HL-60/S4 treated with phorbol 12-myristate 13-acetate at 8.2 ng/mL for 4 days and 3 days (cell line): ENCODE results near the gene CLDN2.
"Not testable (repeated sequence)": the region's sequence is repeated elsewhere in the genome, so short reads cannot be mapped to it uniquely, and the experiment has no call there.

Source experiments
- in situ Hi-C: fragments of 300-500 bp; cut with MboI; formaldehyde crosslinking; loops from 2 replicates; pipeline ENCODE4 v1.15.0; 2022; ENCODE audit warnings: low sequenced_read_pairs

The CLDN2 gene, protein sequence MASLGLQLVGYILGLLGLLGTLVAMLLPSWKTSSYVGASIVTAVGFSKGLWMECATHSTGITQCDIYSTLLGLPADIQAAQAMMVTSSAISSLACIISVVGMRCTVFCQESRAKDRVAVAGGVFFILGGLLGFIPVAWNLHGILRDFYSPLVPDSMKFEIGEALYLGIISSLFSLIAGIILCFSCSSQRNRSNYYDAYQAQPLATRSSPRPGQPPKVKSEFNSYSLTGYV

DNA sequence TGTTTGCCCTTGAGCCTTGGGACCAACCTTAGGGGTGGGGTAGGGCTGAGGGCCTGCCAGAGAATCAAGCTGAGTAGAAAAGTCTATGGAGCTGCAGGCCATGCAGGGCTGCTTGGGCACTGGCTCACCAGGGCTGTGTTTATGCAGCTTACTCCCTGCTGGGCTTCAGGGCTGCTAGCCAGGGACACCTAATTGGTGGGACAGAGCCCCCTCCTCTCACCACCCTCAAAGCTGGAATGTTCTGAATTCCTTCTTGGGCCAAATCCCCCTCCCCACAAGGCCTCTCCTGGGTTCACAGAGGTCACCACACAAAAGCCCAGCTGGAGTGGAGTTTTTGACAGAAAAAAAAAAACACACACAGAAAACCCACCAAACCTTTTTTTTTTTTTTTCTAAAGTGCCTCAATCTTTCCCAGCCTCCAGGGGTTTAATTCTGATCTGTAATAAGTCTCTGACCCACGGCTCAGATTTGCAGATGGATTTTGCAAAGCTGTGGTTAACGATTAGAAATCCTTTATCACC, at the start of gene CLDN2:
Gene CLDN2 (plus strand): TSS at position 471 of the 521 bp plus-strand sequence. CDS start 7,827 bp downstream, outside the sequence.
- in situ Hi-C loops, result no loop called here

DNA sequence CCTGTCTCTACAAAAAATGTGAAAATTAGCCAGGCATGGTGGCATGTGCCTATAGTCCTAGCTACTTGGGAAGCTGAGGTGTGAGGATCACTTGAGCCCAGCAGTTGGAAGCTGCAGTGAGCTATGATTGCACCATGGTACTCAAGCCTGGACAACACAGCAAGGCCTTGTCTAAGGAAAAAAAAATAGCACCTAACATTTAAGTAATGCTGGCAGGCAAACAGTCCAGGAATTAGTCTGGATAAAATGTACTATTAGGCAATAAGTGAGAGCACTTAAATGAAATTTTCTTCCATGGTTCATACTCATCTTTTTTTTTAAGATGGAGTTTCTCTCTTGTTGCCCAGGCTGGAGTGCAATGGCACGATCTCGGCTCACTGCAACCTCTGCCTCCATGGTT, 47.4 kb upstream of the CLDN2 start:
- in situ Hi-C loops, result not testable (repeated sequence)

DNA sequence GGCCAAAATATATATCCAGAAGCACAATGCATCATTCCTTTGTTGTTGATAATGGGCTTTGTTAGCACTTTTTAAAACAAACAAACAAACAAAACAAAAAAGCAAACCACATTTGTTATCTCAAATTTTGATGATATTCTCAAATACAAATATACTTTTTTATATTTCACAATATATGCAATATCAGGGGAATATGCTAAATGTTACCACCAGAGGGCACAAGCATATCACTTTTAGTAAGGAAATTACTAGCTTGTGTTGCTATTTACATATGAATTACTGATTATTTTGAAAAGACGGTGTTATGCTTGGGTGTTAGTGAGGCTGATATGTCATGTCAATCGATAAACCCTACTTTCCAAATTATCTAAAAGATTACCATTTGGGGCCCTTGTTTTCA, 46.1 kb upstream of the CLDN2 start:
- in situ Hi-C loops, result no loop called here

DNA sequence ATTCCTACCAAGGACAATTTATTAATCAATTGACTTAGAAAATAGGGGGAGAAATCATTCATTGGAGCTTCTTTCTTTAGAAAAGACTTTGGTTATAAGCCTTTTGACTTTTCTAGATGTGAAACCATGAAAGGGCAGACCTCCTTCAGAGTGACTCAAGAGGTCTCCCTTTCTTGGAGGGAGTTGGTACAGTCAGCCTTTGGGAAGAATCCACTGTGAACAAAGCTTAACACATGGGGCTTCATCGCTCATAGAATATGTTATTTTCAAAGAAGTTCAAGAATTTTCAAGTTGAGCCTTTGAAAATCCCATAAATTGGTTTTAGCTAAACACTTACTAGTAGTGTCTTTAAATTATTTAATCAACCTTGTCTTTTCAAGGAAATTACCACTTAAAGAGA, 45.1 kb upstream of the CLDN2 start:
- in situ Hi-C loops, result no loop called here

DNA sequence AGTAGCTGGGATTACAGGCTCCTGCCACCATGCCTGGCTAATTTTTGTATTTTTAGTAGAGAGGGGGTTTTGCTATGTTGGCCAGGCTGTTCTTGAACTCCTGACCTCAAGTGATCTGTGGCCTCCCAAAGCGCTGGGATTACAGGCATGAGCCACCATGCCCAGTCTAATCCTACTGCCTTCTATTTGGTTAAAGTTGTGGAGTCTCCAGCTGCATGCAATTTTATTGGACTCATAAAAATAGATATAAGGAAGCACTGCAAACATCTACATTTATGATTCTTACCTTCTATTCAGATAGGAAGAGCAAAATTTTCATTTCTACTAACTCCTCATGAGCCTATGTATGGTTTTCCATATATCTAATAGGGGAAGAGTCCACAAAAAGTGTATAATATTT, 30.7 kb upstream of the CLDN2 start:
- in situ Hi-C loops, result no loop called here

DNA sequence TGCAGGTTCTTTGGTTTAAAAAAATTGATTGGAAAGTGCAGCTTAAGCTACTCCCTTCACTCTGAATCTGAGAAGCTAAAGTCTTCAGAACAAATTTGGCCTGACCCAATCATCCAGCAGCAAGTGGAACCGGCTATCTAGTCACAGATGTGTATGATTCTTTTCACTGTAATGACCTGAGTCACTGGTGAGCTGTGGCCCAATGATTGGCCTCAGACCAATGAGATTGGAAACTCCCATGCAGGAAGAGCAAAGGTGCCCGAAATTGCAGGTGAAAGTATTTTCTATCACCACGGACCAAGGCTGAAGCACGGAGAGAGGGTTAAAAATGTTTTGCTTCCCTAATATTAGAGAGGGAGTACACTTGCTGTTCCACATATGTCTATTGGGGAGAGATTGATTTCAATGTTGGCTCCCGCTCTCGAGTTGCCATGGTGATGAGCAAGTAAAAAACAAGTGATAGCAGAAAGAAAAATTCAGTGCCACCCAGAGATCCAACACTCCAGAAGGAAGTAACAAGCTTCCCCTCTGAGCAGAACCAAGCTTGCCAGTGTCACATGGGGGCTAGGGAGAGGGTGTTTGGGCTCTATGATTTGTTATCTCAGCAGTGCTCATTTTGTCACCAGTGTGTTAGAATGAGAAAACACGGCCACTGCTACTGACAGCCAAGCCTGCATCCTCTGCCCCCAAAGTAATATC, 28.3 kb upstream of the CLDN2 start:
- in situ Hi-C loops, result no loop called here

DNA sequence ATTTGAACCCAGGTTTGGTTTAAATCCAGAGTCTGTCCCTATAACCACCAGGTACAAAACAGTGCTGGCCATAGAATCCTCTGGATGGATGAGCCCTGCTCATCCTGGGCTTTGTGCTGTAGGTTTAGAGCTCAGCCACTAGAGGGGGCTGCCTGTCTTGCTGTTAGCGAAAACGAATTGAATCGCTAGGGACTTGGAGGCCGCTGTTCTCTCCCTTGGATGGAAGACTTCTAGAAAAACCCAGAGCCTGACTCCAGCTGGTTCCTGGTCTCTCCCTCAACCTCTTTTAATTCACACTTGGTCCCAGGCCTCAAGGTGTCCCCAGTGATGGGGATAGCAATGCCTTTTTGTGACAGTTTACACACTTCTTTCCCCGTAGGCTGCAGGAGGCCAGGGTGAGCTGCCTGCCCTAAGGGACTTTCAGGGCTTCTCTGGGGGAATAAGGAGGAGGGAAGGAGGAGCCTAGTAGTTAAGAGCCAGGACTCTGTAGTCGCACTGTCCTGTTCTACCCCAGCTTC, 25.8 kb upstream of the CLDN2 start:
- in situ Hi-C loops, result no loop called here

DNA sequence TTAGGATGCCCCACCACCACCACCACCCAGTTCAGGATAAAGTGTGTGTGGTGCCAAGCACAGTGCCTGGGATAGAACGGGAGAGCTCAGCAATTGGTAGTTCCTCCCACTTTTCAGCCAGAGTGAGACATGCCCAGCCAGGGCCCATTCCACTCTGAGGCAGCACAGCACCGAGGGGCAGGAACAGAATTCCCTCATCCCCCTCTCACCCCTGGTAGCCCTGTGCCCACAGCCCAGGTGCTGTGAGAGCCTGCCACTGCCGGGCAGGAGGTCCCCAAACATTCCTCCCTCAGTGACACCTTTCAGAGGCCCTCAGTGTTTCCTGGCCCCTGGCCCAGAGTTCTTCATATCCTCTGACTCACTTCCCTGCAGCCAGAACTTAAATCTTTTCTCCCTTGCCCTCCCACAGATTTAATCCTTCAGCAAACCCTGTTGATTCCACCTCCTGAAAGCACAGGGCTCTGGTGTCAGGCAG, 25.2 kb upstream of the CLDN2 start:
- in situ Hi-C loops, result no loop called here

DNA sequence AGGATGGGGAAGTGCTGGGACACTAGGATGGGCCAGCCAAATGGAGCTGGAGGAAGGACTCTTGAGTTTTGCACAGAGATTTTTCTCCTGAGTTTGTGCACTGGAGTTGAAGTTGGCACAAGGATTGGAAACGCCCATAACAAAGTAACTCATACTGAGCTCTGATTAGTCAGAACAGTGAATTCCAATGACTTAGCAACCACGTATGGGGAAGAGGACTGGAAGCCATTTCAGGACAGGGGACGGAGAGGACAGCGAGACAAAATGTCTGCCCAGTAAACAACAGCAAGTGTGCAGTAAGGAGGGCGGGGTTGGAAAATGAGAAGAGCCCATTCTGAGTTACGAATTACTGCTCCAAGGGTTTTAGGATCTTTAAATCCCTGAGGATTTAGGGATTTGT, 22.9 kb upstream of the CLDN2 start:
- in situ Hi-C loops, result no loop called here

DNA sequence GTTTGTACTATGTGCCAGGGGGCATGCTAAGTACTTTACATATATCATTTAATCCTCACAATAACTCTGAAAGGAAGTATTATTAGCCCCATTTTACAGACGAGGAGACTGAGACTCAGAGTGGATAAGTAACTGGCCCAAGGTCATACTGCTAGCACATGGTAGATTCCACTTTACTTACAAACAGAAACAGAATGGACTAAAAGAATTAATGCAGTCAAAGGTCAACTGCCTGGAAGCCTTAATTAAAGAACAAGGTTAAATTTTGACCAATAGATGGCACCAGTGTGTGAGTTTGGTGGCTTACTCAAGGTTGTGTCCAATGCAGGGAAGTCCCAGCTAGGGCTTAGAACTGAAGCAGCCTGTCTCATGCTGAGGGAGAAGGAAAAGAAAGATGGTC, 21.7 kb upstream of the CLDN2 start:
- in situ Hi-C loops, result no loop called here

DNA sequence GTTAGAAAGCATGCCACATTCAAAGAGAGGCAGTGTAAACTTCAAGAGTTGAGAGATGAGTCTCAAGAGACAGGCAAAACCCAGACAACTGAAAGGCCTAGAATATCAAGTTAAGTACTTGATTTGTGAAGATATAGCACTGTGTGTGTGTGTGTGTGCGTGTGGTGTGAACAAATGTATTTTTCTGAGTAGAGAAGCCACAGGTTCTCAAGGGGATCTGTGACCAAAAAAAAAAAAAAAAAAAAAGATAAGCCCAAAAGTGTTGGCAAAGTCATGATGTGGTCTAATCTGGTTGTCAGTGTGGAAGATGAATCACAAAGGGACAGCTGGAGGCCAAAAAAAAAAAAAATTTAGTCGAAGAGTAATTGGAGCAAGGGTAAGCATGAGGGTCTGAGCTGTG, 20.9 kb upstream of the CLDN2 start:
- in situ Hi-C loops, result no loop called here

DNA sequence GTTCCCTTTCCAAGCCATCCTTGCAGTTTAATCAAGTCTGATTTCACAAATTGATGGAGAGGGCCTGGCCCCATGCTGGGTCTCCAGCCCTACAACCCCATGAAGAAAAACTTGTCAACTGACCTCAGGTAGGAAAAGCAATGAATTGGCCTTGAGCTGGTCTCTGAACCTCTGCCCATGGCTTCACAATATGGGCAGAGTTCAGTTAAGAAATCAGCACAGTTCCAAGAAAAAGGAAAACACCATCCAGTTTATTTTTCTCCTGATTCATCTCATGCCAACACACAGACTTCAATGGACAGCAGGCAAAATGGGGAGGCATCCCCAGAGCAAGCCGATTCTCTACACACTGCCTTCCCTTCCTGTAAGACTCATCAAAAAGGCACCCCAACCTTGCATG, 20.4 kb upstream of the CLDN2 start:
- in situ Hi-C loops, result no loop called here

DNA sequence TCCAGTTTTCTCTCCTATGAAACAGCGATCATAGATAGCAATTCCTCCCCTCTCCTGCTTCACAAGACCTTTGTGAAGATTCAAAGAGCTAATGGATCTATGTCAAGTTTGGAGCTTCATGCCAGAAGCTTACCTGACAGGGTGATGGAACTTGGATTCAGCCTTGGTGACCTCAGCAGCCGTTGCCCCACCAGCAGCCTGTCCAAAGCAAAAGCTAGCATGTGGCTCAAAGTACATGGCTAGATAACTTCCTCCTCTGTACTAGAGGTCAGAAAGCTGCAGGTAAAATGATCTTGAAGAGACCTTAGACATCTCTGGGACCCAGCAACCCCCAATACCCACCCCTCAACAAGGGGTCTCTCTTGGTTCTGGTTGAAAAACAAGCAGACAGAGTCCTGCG, 18.9 kb upstream of the CLDN2 start:
- in situ Hi-C loops, result no loop called here

DNA sequence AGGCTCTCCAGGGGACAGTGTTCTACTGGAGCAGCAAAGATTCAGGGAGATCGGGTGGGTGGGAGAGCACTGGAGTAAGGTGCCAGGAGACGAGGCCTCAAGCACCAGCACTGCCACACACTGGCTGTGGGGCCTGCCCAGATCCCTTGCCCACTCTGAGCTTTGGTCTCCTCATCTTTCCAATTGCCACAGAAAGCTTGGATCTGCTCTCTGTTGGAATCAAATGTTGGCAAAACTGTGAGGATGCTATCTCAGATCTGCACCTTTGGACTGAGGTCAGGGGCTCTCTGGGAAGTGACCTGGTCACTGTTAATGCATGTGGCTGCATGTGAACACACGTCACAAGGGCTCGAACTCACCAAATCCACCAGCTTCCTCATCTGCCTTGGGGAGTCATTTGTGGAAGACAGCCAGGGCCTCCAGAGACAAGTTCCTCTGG, 18.4 kb upstream of the CLDN2 start:
- in situ Hi-C loops, result no loop called here

DNA sequence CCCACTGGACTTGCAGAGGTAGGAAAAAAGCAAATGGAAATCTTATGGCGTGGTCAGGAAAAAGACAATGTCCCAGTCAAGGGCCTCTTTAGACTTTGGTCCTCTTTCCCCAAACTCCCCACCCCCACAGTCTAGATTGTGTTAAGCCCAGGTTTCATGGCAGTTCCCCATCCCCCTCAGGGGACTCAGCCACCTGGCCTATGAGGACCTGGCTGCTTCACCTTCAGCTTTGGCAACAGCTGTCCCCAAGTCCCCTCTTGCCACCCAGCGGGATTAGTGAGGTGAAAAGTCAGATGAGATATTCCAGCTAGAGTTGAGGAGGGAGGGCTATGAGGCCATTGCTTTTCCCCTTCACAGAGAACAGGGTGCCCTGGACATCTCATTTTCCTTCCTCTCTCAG, 17.5 kb upstream of the CLDN2 start:
- in situ Hi-C loops, result no loop called here

DNA sequence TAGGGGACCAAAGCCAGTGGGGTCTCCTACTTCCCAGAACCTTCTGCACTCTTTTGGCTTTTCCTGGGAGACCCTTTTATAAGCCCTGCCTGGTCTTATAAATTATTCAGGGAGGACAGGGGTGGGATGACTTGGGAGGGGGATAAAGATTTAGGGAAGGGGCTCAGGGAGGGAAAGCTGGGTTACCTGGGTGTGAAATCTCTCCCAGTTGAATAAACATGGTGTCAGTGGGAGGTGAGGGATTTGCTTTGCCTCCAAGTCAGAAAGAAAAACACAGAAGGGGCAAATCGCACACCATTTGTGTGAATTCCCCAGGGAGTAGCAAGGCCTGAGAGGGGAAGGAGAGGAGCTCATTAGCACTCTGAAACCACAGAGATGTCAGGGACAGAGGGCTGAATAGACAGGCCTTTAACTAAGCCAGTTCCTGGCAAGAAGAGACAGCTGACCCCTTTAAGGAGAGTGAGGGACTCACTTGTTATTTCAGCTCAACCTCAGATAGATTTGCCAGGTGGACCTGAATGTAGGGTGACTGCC, 16.8 kb upstream of the CLDN2 start, which contains the start of gene RIPPLY1:
Gene RIPPLY1 (minus strand): TSS at position 51 of the 534 bp plus-strand sequence. CDS start 54 bp downstream, outside the sequence.
- in situ Hi-C loops, result no loop called here

DNA sequence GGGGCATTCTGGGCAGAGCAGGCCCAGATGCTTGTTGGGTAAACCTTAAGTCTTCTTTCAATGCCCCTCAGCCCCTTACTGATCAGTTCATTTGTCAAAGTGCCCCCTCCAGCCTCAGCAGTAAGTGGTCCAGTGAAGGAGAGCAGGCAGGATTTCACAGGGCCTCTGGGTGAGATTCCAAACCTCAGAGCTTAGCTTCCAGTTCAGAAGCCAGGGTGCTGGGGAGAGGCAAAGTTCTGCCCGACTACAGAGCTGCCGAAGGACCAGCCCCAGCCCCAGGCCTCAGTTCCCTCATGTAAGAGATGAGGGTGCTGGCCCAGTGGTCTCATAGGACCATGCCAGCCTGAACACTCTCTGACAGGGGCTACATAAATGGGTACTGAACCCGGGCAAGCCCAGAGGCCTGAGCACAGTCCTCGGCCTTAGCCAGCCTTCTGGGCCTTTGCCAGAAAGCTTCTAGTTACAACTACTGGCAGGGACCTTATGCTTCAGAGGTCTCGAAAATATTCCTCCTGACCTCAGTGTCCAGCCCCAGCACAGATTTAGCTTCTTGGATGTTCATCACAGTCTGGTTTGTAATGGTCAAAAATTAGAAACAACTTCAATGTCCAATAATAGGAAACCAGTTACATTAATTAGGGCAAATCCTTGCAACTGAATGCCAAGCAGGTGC, 16.2 kb upstream of the CLDN2 start:
- in situ Hi-C loops, result no loop called here

DNA sequence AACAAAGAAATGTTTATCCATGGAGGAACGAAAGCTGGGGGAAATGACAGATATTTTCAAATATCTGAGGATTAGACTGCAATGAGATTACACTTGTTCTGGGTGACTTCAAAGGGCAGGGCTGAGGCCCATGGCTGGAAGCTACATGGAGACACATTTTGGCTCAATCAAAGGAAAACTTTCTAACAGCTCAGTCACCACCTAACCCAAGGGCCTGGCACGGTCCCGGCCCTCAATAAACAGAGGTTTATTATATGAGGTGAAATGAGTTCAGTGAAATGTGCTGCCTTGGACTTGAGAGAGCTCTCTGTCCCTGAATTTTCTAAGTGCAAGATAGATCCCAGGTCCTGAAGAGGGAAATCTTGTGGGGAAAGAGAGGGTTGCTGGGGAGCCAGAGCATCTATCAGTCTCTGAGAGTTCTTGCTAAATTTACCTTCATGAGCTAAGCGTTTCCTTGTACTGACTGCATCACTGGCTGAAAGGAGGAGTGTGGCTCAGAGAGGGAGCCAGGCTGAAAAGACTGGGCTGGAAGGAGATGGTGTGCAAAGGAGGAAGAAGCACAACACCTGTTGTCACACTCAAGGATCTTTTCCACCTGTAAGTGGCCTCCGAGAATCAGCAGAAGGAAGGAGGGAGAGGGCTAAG, 15.0 kb upstream of the CLDN2 start:
- in situ Hi-C loops, result no loop called here

DNA sequence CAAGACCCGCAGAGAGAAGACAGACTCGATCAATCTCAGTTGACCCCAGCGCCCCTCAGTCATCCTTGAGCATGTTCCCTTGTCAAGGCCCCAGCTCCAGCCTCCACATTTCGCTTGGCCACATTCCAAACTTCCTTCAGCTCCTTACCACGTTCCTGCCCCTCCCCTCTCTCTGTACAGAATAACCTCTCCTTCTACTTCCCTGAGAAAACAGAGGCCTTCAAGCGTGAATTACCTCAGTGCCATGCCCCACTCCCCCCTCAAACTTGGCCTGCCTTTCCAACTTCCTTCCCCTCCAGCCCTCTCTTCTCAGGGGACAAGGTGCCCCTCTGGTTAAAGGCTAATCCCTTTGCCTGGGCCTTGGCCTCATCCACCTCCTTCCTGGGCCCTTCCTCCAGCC, 13.8 kb upstream of the CLDN2 start:
- in situ Hi-C loops, result no loop called here

DNA sequence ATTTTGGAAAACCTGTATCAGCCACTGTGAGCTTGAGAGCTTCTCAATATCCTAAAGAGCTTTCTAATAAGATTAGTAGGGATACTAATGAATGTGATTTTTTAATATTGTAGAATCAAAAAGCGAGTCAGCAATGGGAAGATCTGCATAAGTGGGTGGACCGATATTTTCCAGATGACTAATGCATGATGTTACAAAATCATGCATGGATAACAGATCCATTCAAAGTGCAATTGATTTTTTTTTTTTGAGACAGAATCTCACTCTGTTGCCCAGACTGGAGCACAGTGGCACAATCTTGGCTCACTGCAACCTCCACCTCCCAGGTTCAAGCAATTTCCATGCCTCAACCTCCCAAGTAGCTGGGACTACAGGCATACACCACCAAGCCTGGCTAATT, 7.3 kb upstream of the CLDN2 start:
- in situ Hi-C loops, result no loop called here
